ENCODE results near the gene IL27RA.

- TF ChIP-seq POLR2A (IDR thresholded peaks at IDR 0.05) (no peak), CTCF (IDR thresholded peaks at IDR 0.05) (no peak), POLR2AphosphoS5 (IDR thresholded peaks at IDR 0.05; ENCODE audit: insufficient read depth in 1 of 2, low read depth in 1 of 2) (no peak)
These were observed 26.9 kb downstream of the IL27RA start for GRCh38 chr19:14058182-14059092.

All from vagina (tissue), 2 donors.